K562 (cell line): Measurements from ENCODE around the gene KMT5B. TPM values are rescaled to one million over a fixed set of nuclear protein-coding genes. Genes with fewer than 3 reads are reported as not detected.
A peak's percentile ranks its signal among the peaks of the same experiment; 100 is the strongest.

ENCODE experiments used
- ARID3B ChIP-seq: fragments of 250-450 bp; sonication (Bioruptor Pico); IDR thresholded peaks from 2 replicates; pipeline ENCODE4 v1.4.0; 2020; ENCODE audit warnings: borderline replicate concordance
- ATF1 ChIP-seq, 2 experiments: fragments of 450-650 bp in 1 of 2; IDR thresholded peaks; 2 replicates each; pipeline ENCODE4 v1.6.1; 2016; ENCODE audit warnings: missing compliant biosample characterization in 1 of 2, missing genetic modification characterization in 1 of 2
- CBFA2T2 ChIP-seq: fragments of 450-650 bp; conservative IDR thresholded peaks from 2 replicates; pipeline ENCODE4 v1.6.1; 2017; ENCODE audit warnings: mild to moderate bottlenecking
- CHCHD3 ChIP-seq: fragments of 250-450 bp; sonication (Bioruptor Pico); IDR thresholded peaks from 2 replicates; pipeline ENCODE4 v2.1.2; 2022; ENCODE audit warnings: mild to moderate bottlenecking
- CUX1 ChIP-seq: fragments of 200-800 bp; sonication (Bioruptor generic); IDR thresholded peaks from 2 replicates; pipeline ENCODE4 v1.6.1; 2016; ENCODE audit warnings: missing genetic modification characterization, missing compliant biosample characterization
- ELF2 ChIP-seq: fragments of 250-450 bp; sonication (Bioruptor Pico); IDR thresholded peaks from 2 replicates; pipeline ENCODE4 v1.5.0; 2021; ENCODE audit warnings: mild to moderate bottlenecking
- ELK3 ChIP-seq: fragments of 450-650 bp; formaldehyde crosslinking; IDR thresholded peaks from 2 replicates; pipeline ENCODE4 v1.4.0; 2020; ENCODE audit warnings: mild to moderate bottlenecking
- ILF3 ChIP-seq: fragments of 450-650 bp; IDR thresholded peaks from 2 replicates; pipeline ENCODE4 v1.6.1; 2018; ENCODE audit warnings: antibody characterized with exemption, mild to moderate bottlenecking, moderate library complexity, borderline replicate concordance
- MECOM ChIP-seq: fragments of 250-450 bp; sonication (Bioruptor Pico); IDR thresholded peaks from 2 replicates; pipeline ENCODE4 v1.8.0; 2022; ENCODE audit warnings: inconsistent platforms
- MITF ChIP-seq: IDR thresholded peaks from 2 replicates; pipeline ENCODE4 v1.6.1; 2014; ENCODE audit warnings: antibody characterized with exemption
- PCBP2 ChIP-seq: fragments of 200-400 bp; formaldehyde crosslinking; IDR thresholded peaks from 2 replicates; pipeline ENCODE4 v1.6.1; 2018; ENCODE audit warnings: low read length, low read depth, mild to moderate bottlenecking, moderate library complexity; ENCODE audit not compliant: poor library complexity, severe bottlenecking
- PHF8 ChIP-seq: fragments of 200-600 bp; sonication (generic); IDR thresholded peaks from 2 replicates; pipeline ENCODE4 v1.6.1; 2012; ENCODE audit warnings: mixed run types, mild to moderate bottlenecking, inconsistent platforms, low read length, moderate library complexity, borderline replicate concordance
- RBM34 ChIP-seq: fragments of 200-400 bp; formaldehyde crosslinking; IDR thresholded peaks from 2 replicates; pipeline ENCODE4 v1.6.1; 2018; ENCODE audit warnings: low read length, borderline replicate concordance; ENCODE audit not compliant: insufficient read depth
- SETDB1 ChIP-seq: IDR thresholded peaks from one replicate; pipeline ENCODE4 v1.6.1; 2012; ENCODE audit warnings: low read length, control low read depth, inconsistent platforms
- SUPT5H ChIP-seq: fragments of 450-650 bp; IDR thresholded peaks from 2 replicates; pipeline ENCODE4 v1.6.1; 2016
- ZBTB34 ChIP-seq: fragments of 250-450 bp; sonication (Bioruptor Pico); IDR thresholded peaks from 2 replicates; pipeline ENCODE4 v1.8.0; 2021; ENCODE audit warnings: mild to moderate bottlenecking, moderate library complexity
- ZKSCAN1 ChIP-seq: fragments of 150-350 bp; IDR thresholded peaks from 2 replicates; pipeline ENCODE4 v1.6.1; 2016; ENCODE audit warnings: low read depth, low read length
- polyA plus RNA-seq, 8 experiments: library from polyadenylated mRNA; depleted of rRNA in 4 of 8; stranded (reverse) in 5 of 8; unstranded in 3 of 8; fragments of >200 nt; fragmentation: Nextera tagmentation in 2 of 8; fragmentation: Illumina TruSeq in 1 of 8; extraction: Ambion mirVana in 2 of 8; extraction: Trizol in 1 of 8; gene quantifications; 2 replicates each; pipeline versions ENCODE4 v1.2.1 to v1.2.3, GENCODE V29; 2011 to 2014; ENCODE audit warnings: inconsistent platforms in 1 of 8, missing spikeins in 1 of 8
- total RNA-seq, 7 experiments: library from RNA; depleted of rRNA in 6 of 7; stranded (reverse); fragments of >200 nt in 6 of 7; fragmentation: Illumina TruSeq in 2 of 7; extraction: Trizol in 2 of 7; gene quantifications; 2 replicates each; pipeline versions ENCODE4 v1.2.1 to v1.2.3, GENCODE V29; 2011 to 2021; ENCODE audit warnings: low replicate concordance in 1 of 7

The KMT5B gene
- total and polyA plus RNA-seq, 9 of the 15 experiments (the other 6 are each of a cell fraction or from before 2014, with no cell fraction given): 7.3 to 27.3 (median 20.9) TPM

GRCh38 chr11:68121067-68121899 lies 91.8 kb downstream of the KMT5B start, which contains the start of gene CHKA (continued):
- no peak for TF ChIP-seq MITF
- TF ChIP-seq ZKSCAN1: no peak
- no peak for TF ChIP-seq ELK3
- TF ChIP-seq SUPT5H: peak; percentile 55
- TF ChIP-seq ZBTB34 (CRISPR knock-in tag): no peak
- TF ChIP-seq SETDB1: no peak
- no peak for TF ChIP-seq ARID3B (CRISPR knock-in tag)
- TF ChIP-seq MECOM (CRISPR knock-in tag): no peak
- 0 out of 2 replicates have a peak, but pooled peaks have one; percentile 36 for TF ChIP-seq ATF1 (CRISPR knock-in tag; IDR thresholded peaks at IDR 0.05)
- TF ChIP-seq ATF1 (tag; IDR thresholded peaks at IDR 0.05): peak; percentile 87
- TF ChIP-seq PHF8: peak; percentile 82
- TF ChIP-seq ILF3: no peak
- no peak for TF ChIP-seq RBM34
- TF ChIP-seq CUX1 (CRISPR knock-in tag): no peak
- TF ChIP-seq ELF2 (CRISPR knock-in tag): no peak
- no peak for TF ChIP-seq PCBP2
- no peak for TF ChIP-seq CBFA2T2
- no peak for TF ChIP-seq CHCHD3 (CRISPR knock-in tag)
